Measurements from ENCODE around the gene R3HDML.

Gene R3HDML

GRCh38 chr20:44362466-44362940 is 25.7 kb downstream of the R3HDML start:
- no peaks in the 10 kb centered on the region for H3K27me3 ChIP-seq (ENCODE audit: insufficient read depth, insufficient read length)
- TF ChIP-seq SUZ12 (IDR thresholded peaks at IDR 0.05; ENCODE audit: extremely low read depth, insufficient read depth, insufficient read length) (no peak), ZNF274 (IDR thresholded peaks at IDR 0.05; ENCODE audit: low read depth, low read length) (no peak), YY1 (IDR thresholded peaks at IDR 0.05; ENCODE audit: insufficient read depth, insufficient read length) (no peak)
- H3K9me3 ChIP-seq (ENCODE audit: insufficient read depth, low read length): no peaks in the 10 kb centered on the region
- no peaks in the 10 kb centered on the region for H3K4me1 ChIP-seq (ENCODE audit: insufficient read depth, insufficient read length)
- no peak for DNase-seq (ENCODE audit: low read depth, low spot score)
- H3K9ac ChIP-seq (ENCODE audit: insufficient read length, low read depth): no peak overlapping the region
- no peaks in the 10 kb centered on the region for H3K36me3 ChIP-seq (ENCODE audit: insufficient read depth, insufficient read length, low read length)
- H3K4me3 ChIP-seq (ENCODE audit: insufficient read length, low read depth): no peak overlapping the region

DNA sequence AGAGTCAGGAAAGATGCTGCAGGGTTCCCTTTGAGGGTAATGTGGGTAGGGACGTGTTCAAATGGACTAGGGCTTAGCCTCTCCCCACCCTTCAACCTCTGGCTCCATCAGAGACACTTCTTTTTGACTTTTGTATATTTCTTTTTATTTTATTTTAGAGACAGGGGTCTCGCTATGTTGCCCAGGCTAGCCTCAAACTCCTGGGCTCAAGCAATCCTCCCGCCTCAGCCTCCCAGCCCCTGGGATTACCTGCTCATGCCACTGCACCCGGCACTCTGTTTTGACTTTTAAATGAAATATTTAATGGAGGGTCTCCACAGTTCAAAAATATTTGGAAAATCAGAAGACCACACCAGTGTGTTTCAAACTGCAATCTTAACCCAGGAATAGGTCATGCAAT is 27.2 kb downstream of the R3HDML start:
- no peak for TF ChIP-seq SUZ12 (IDR thresholded peaks at IDR 0.05; ENCODE audit: extremely low read depth, insufficient read depth, insufficient read length)
- no peak for TF ChIP-seq ZNF274 (IDR thresholded peaks at IDR 0.05; ENCODE audit: low read depth, low read length)
- TF ChIP-seq YY1 (IDR thresholded peaks at IDR 0.05; ENCODE audit: insufficient read depth, insufficient read length): no peak
- Histone ChIP-seq H3K9me3 (ENCODE audit: insufficient read depth, low read length) (no peaks in the 10 kb centered on the region), H3K9ac (ENCODE audit: insufficient read length, low read depth) (no peak overlapping the region), H3K36me3 (ENCODE audit: insufficient read depth, insufficient read length, low read length) (no peaks in the 10 kb centered on the region), H3K4me1 (ENCODE audit: insufficient read depth, insufficient read length) (no peaks in the 10 kb centered on the region), H3K4me3 (ENCODE audit: insufficient read length, low read depth) (no peak overlapping the region), H3K27me3 (ENCODE audit: insufficient read depth, insufficient read length) (no peaks in the 10 kb centered on the region)
- no peak for DNase-seq (ENCODE audit: low read depth, low spot score)

GRCh38 chr20:44364780-44365179 is 27.9 kb downstream of the R3HDML start:
- Histone ChIP-seq H3K27me3 (ENCODE audit: insufficient read depth, insufficient read length) (no peaks in the 10 kb centered on the region), H3K36me3 (ENCODE audit: insufficient read depth, insufficient read length, low read length) (no peaks in the 10 kb centered on the region), H3K9me3 (ENCODE audit: insufficient read depth, low read length) (no peaks in the 10 kb centered on the region), H3K4me1 (ENCODE audit: insufficient read depth, insufficient read length) (no peaks in the 10 kb centered on the region), H3K9ac (ENCODE audit: insufficient read length, low read depth) (no peak overlapping the region), H3K4me3 (ENCODE audit: insufficient read length, low read depth) (no peak overlapping the region)
- DNase-seq (ENCODE audit: low read depth, low spot score): no peak
- TF ChIP-seq SUZ12 (IDR thresholded peaks at IDR 0.05; ENCODE audit: extremely low read depth, insufficient read depth, insufficient read length) (no peak), YY1 (IDR thresholded peaks at IDR 0.05; ENCODE audit: insufficient read depth, insufficient read length) (no peak), ZNF274 (IDR thresholded peaks at IDR 0.05; ENCODE audit: low read depth, low read length) (no peak)

DNA sequence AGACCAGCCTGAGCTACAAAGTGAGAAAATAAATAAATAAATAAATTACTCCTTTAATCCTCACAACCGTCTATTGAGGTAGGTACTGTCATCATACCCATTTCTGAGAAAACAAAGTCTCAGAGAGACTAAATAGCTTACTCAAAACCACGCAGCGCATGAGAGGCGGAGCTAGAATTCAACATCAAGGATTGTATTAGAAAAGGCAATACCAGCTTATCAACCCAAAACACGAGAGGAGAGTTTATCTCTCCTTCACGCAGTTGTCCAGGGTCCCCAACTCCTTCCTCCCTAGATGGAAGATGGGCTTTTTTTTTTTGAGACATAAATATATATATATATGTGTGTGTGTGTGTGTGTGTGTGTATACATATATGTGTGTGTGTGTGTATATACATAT is 30.9 kb downstream of the R3HDML start:
- no peak for TF ChIP-seq YY1 (IDR thresholded peaks at IDR 0.05; ENCODE audit: insufficient read depth, insufficient read length)
- peaks cover 6% of the 10 kb centered on the region for H3K4me1 ChIP-seq (ENCODE audit: insufficient read depth, insufficient read length)
- no peak for DNase-seq (ENCODE audit: low read depth, low spot score)
- no peak overlapping the region for H3K4me3 ChIP-seq (ENCODE audit: insufficient read length, low read depth)
- no peak overlapping the region for H3K9ac ChIP-seq (ENCODE audit: insufficient read length, low read depth)
- no peaks in the 10 kb centered on the region for H3K36me3 ChIP-seq (ENCODE audit: insufficient read depth, insufficient read length, low read length)
- no peaks in the 10 kb centered on the region for H3K27me3 ChIP-seq (ENCODE audit: insufficient read depth, insufficient read length)
- no peaks in the 10 kb centered on the region for H3K9me3 ChIP-seq (ENCODE audit: insufficient read depth, low read length)

- H3K9ac ChIP-seq (ENCODE audit: insufficient read length, low read depth): peak overlapping the region; percentile 7
- H3K9me3 ChIP-seq (ENCODE audit: insufficient read depth, low read length): no peaks in the 10 kb centered on the region
- H3K4me3 ChIP-seq (ENCODE audit: insufficient read length, low read depth): no peak overlapping the region
- no peak for TF ChIP-seq ZNF274 (IDR thresholded peaks at IDR 0.05; ENCODE audit: low read depth, low read length)
- no peak for TF ChIP-seq SUZ12 (IDR thresholded peaks at IDR 0.05; ENCODE audit: extremely low read depth, insufficient read depth, insufficient read length)
- TF ChIP-seq YY1 (IDR thresholded peaks at IDR 0.05; ENCODE audit: insufficient read depth, insufficient read length): no peak
- H3K36me3 ChIP-seq (ENCODE audit: insufficient read depth, insufficient read length, low read length): no peaks in the 10 kb centered on the region
- no peaks in the 10 kb centered on the region for H3K27me3 ChIP-seq (ENCODE audit: insufficient read depth, insufficient read length)
- H3K4me1 ChIP-seq (ENCODE audit: insufficient read depth, insufficient read length): peaks cover 6% of the 10 kb centered on the region
- no peak for DNase-seq (ENCODE audit: low read depth, low spot score)
These were observed 33.9 kb downstream of the R3HDML start for GRCh38 chr20:44370639-44371218.

DNA sequence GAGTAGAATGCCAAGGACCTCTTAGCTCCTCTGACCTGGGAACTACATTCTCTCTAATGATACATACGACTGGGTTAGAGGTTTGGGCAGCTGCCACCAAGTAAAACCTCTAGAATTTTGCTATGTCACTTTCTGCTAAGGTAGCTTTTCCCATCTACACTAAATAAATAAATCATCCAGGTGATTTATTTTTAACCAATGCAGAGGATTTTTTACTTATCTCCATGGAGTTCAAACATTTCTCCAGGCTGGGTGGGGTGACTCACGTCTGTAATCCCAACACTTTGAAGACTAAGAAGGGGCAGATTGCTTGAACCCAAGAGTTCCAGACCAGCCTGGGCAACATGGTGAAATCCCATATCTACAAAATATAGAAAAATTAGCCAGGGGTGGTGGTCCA is 45.8 kb downstream of the R3HDML start:
- no peak for TF ChIP-seq ZNF274 (IDR thresholded peaks at IDR 0.05; ENCODE audit: low read depth, low read length)
- no peak for TF ChIP-seq YY1 (IDR thresholded peaks at IDR 0.05; ENCODE audit: insufficient read depth, insufficient read length)
- Histone ChIP-seq H3K4me1 (ENCODE audit: insufficient read depth, insufficient read length) (no peaks in the 10 kb centered on the region), H3K9me3 (ENCODE audit: insufficient read depth, low read length) (no peaks in the 10 kb centered on the region), H3K9ac (ENCODE audit: insufficient read length, low read depth) (no peak overlapping the region), H3K36me3 (ENCODE audit: insufficient read depth, insufficient read length, low read length) (no peaks in the 10 kb centered on the region), H3K27me3 (ENCODE audit: insufficient read depth, insufficient read length) (no peaks in the 10 kb centered on the region), H3K4me3 (ENCODE audit: insufficient read length, low read depth) (no peak overlapping the region)
- DNase-seq (ENCODE audit: low read depth, low spot score): no peak

GRCh38 chr20:44384423-44385027 is 47.7 kb downstream of the R3HDML start:
- Histone ChIP-seq H3K9me3 (ENCODE audit: insufficient read depth, low read length) (no peaks in the 10 kb centered on the region), H3K27me3 (ENCODE audit: insufficient read depth, insufficient read length) (peaks cover 8% of the 10 kb centered on the region), H3K9ac (ENCODE audit: insufficient read length, low read depth) (no peak overlapping the region), H3K4me3 (ENCODE audit: insufficient read length, low read depth) (no peak overlapping the region), H3K4me1 (ENCODE audit: insufficient read depth, insufficient read length) (peaks cover 6% of the 10 kb centered on the region), H3K36me3 (ENCODE audit: insufficient read depth, insufficient read length, low read length) (no peaks in the 10 kb centered on the region)
- peak; percentile 52 for DNase-seq (ENCODE audit: low read depth, low spot score)
- TF ChIP-seq ZNF274 (IDR thresholded peaks at IDR 0.05; ENCODE audit: low read depth, low read length) (no peak), SUZ12 (IDR thresholded peaks at IDR 0.05; ENCODE audit: extremely low read depth, insufficient read depth, insufficient read length) (no peak), YY1 (IDR thresholded peaks at IDR 0.05; ENCODE audit: insufficient read depth, insufficient read length) (no peak)
